ENCODE measurements around the gene DNAJC11.

The DNAJC11 gene

DNA sequence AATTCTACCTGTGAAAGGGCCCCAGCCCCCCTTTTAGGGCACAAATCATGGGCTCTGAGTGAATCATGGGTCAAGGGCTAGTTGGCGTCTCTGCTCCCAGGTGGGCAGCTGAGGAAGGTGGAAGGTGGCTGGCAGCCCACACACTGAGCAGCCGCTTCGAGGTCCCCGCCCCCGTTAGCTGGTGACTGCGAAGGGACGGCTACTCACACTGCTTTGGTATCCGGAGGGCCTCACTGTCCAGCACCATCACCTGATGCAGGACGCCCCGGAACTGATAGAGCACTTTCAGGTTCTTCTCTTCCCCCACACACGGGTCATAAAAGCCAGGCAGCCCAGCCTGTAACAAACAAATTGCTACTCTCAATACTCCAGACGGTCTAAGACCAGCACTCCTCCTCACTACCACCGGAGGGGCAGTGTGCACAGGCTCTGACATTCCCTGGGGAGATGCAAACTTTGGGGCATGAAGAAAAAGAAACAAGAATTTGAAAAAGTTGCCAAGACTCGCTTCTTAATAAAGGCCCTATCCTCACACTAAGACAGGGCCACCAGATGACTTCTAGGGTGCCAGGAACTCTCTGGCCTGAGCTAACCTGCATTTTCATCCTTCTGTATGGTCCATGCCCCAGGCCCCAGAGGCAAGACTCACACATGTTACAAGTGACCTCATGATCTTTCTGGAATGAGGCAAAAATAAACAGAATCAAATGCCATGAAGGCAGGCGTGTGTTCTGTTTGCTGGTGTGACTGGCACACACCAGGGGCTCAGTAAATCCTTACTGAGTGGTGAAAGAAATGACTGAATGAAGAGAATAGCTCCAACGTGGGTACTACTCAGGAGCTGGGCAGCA is 65.5 kb downstream of the DNAJC11 start:
- H2AFZ ChIP-seq (ENCODE audit: low read depth), result no peak overlapping the region
- no peaks in the 10 kb centered on the region for H3K27me3 ChIP-seq (ENCODE audit: insufficient read depth, low read depth)
- TF ChIP-seq, protein P1, sequence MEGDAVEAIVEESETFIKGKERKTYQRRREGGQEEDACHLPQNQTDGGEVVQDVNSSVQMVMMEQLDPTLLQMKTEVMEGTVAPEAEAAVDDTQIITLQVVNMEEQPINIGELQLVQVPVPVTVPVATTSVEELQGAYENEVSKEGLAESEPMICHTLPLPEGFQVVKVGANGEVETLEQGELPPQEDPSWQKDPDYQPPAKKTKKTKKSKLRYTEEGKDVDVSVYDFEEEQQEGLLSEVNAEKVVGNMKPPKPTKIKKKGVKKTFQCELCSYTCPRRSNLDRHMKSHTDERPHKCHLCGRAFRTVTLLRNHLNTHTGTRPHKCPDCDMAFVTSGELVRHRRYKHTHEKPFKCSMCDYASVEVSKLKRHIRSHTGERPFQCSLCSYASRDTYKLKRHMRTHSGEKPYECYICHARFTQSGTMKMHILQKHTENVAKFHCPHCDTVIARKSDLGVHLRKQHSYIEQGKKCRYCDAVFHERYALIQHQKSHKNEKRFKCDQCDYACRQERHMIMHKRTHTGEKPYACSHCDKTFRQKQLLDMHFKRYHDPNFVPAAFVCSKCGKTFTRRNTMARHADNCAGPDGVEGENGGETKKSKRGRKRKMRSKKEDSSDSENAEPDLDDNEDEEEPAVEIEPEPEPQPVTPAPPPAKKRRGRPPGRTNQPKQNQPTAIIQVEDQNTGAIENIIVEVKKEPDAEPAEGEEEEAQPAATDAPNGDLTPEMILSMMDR (conservative IDR thresholded peaks at IDR 0.05; ENCODE audit: low read depth, low read length), result no peak
- H3K79me2 ChIP-seq (ENCODE audit: insufficient read depth, low read depth), result no peaks in the 10 kb centered on the region
- H3K4me3 ChIP-seq (IDR thresholded peaks at IDR 0.05; ENCODE audit: insufficient read depth, low read depth, low read length), result no peak overlapping the region
- H3K36me3 ChIP-seq (ENCODE audit: insufficient read depth), result peaks cover 5% of the 10 kb centered on the region; the same call in 1 of the 2 replicates
- no peak overlapping the region for H3K9ac ChIP-seq
- no peak overlapping the region for H3K4me2 ChIP-seq
- H3K4me1 ChIP-seq (ENCODE audit: low read depth, poor library complexity, severe bottlenecking), result no peaks in the 10 kb centered on the region
- no peak overlapping the region for H3K27ac ChIP-seq
- no peaks in the 10 kb centered on the region for H4K20me1 ChIP-seq (ENCODE audit: insufficient read depth)

DNA sequence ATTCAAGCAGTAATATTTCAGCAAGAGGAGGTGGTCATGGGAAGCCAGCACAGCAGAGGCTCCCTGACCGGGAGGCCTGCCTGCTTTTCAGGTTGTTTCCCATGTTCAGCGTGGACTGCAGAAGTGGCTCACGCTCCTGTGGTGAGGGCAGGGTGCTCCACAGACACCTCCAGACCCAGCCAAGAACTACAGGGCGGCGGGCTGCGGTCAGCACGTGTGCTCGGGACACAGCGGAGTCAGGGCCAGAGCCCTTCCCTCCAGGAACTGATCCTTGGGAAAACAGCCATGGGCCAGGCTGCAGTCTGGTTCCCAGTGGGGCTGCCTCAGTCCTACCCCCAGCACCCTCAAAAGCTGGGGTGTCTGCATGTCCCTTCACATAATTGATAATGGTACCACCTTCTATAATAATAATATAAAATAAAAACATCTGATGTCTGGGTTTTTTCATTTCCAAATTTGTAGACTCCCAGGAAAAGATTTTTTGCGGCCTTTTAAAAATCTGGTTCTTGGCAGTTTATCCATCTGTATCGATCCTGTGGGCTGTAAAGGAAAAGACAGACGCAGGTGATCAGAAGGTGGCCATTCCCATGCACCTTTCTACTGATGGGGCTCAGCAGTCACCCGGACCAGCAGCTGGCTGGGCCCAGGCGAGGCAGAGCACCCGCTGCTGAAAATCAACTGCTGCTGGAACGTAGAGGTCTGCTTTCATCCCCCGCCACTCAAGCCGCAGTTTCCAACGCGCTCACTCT is 66.3 kb downstream of the DNAJC11 start:
- Histone ChIP-seq H2AFZ (ENCODE audit: low read depth) (no peak overlapping the region), H4K20me1 (ENCODE audit: insufficient read depth) (no peaks in the 10 kb centered on the region), H3K27me3 (ENCODE audit: insufficient read depth, low read depth) (no peaks in the 10 kb centered on the region), H3K4me2 (no peak overlapping the region), H3K36me3 (ENCODE audit: insufficient read depth) (peaks cover 5% of the 10 kb centered on the region; the same call in 1 of the 2 replicates), H3K4me3 (IDR thresholded peaks at IDR 0.05; ENCODE audit: insufficient read depth, low read depth, low read length) (no peak overlapping the region), H3K4me1 (ENCODE audit: low read depth, poor library complexity, severe bottlenecking) (no peaks in the 10 kb centered on the region), H3K27ac (no peak overlapping the region), H3K79me2 (ENCODE audit: insufficient read depth, low read depth) (no peaks in the 10 kb centered on the region), H3K9ac (no peak overlapping the region)
- TF ChIP-seq, protein P1 (conservative IDR thresholded peaks at IDR 0.05; ENCODE audit: low read depth, low read length), result no peak

DNA sequence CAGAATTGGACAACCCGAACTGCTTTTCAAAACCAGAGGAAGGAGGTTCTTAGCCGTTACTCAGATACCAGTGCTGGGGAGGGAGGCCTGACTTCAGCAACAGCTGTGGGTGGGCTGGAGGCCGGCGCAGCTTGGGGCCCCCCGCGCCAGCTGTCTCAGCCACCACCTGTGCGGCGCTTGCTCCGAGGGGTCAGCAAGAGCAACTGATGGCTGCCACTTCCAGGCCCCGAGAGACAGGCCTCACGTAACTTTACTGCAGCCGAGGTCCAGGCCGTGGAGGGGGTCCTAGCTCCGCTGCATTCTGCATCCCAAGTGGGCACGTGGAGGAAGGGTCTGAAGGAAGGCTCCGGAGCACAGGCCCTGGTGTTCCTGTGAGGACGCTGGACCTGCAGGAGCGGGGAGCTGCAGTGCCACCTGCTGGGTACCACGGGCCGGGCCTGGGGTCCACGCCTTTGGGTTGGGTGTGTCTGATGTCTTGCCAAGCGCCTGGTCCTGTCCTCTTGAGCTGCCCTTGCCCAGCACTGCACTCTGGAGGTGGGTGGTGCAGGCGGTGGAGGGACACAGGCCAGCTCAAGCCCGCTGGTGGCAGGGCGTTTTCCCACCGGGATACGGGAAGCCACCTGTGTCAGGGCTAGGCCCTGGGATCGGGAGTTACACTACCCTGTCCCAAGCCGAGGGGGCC is 67.1 kb downstream of the DNAJC11 start:
- no peaks in the 10 kb centered on the region for H3K4me1 ChIP-seq (ENCODE audit: low read depth, poor library complexity, severe bottlenecking)
- H3K4me2 ChIP-seq, result no peak overlapping the region
- H2AFZ ChIP-seq (ENCODE audit: low read depth), result no peak overlapping the region
- no peaks in the 10 kb centered on the region for H3K79me2 ChIP-seq (ENCODE audit: insufficient read depth, low read depth)
- no peak overlapping the region for H3K27ac ChIP-seq
- TF ChIP-seq, protein P1 (conservative IDR thresholded peaks at IDR 0.05; ENCODE audit: low read depth, low read length), result peak; percentile 31; the same call in 1 of the 2 replicates
- H3K27me3 ChIP-seq (ENCODE audit: insufficient read depth, low read depth), result no peaks in the 10 kb centered on the region
- peaks cover 5% of the 10 kb centered on the region; the same call in 1 of the 2 replicates for H3K36me3 ChIP-seq (ENCODE audit: insufficient read depth)
- no peaks in the 10 kb centered on the region for H4K20me1 ChIP-seq (ENCODE audit: insufficient read depth)
- H3K4me3 ChIP-seq (IDR thresholded peaks at IDR 0.05; ENCODE audit: insufficient read depth, low read depth, low read length), result no peak overlapping the region
- no peak overlapping the region for H3K9ac ChIP-seq

DNA sequence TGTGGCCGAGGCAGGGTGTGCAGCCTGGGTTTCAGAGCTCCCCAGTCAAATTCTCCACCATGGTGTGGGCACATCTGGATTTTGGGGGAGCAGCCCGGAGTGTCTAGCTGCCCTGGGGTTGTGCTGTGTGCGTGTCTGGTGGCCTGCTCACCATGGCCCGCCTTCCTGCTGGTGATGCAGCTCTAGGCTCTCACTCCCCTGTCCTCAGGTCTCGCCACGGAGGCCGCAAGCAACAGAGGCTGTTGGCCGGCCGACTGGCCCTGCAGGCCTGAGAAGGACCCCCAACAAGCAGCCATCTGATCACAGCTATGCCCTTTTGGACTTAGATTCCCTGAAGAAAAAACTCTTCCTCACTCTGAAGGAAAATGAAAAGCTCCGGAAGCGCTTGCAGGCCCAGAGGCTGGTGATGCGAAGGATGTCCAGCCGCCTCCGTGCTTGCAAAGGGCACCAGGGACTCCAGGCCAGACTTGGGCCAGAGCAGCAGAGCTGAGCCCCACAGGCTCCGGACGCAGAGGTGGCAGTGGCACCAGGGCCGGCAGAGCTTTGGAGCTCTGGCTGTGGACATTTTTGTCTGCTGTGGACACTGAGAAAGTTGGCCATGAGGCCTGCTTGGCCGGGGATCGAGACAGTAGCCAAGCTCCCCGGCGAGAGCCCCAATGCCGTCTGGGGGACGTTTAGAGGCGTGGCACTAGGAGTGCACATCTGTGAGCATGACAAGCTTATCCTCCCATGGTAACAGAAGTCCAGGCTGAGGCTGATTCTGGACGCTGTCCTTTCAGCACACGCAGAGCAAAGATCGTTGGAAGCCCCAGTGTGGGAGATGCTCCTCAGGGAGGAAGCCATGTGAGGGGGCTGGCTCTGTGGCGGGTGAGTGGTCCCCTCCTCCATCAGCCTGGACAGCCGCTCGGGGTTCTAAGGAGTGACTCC is 68.8 kb downstream of the DNAJC11 start:
- Histone ChIP-seq H3K36me3 (ENCODE audit: insufficient read depth) (no peaks in the 10 kb centered on the region), H3K79me2 (ENCODE audit: insufficient read depth, low read depth) (no peaks in the 10 kb centered on the region), H3K4me3 (IDR thresholded peaks at IDR 0.05; ENCODE audit: insufficient read depth, low read depth, low read length) (no peak overlapping the region), H4K20me1 (ENCODE audit: insufficient read depth) (no peaks in the 10 kb centered on the region), H3K27me3 (ENCODE audit: insufficient read depth, low read depth) (no peaks in the 10 kb centered on the region), H3K9ac (no peak overlapping the region), H2AFZ (ENCODE audit: low read depth) (no peak overlapping the region), H3K4me1 (ENCODE audit: low read depth, poor library complexity, severe bottlenecking) (no peaks in the 10 kb centered on the region), H3K4me2 (no peak overlapping the region), H3K27ac (no peak overlapping the region)
- TF ChIP-seq, protein P1 (conservative IDR thresholded peaks at IDR 0.05; ENCODE audit: low read depth, low read length), result no peak

Data from KMS-11 (cell line).